GM11168 (cell line): ENCODE data around the gene COMMD9.

Experiments used
- in situ Hi-C: fragments of 300-500 bp; cut with MboI; formaldehyde crosslinking; loops from one replicate; pipeline ENCODE4 v1.12.0; 2022; ENCODE audit warnings: low sequenced_read_pairs; ENCODE audit not compliant: unreplicated experiment

COMMD9 gene

DNA sequence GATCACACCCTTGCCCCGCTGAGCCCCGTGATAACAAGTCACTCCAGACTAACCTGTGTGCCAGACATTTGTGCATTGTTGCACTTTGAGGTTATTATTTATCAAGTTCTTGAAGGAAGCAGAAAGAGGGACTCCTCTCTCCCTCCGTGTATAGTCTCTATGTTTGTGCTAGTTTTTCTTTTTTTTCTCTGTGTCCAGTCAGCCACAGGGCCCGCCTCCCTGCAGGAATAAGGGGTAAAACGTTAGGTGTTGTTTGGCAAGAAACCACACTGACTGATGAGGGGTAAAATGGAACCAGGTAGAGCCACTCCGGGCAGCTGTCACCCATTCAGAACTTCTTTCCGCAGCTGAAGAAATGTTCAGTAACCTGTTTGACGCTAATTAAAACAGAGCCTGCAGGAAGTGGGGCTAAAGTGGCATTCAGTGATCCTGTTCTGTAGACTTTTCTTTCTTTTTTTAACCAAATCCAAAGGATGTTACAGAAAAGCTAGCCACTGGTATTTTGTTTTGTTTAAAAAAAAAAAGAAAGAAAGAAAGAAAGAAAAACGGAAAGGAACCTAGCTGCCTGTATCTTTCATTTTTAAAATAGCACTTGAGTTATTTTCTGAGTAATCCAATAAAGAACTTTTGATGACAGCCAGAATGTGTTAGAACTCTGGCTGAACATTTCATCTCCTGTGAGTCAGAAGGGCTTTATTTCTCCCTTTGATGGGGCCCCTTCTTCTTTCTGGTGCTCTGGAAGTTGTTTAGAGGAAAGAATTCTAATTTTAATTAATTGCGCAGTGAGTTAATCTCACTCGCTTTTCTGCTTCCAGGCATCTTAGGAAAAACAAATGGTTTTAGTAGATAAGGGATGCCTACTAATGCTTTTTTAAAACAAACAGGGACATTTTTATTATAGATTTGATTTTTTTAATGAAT, 58.2 kb downstream of the COMMD9 start:
- in situ Hi-C loops: no loop called here

GRCh38 chr11:36229091-36229705, 60.0 kb downstream of the COMMD9 start:
- in situ Hi-C loops: no loop called here

- in situ Hi-C loops: no loop called here
Observed at GRCh38 chr11:36228689-36229088, 60.5 kb downstream of the COMMD9 start.

DNA sequence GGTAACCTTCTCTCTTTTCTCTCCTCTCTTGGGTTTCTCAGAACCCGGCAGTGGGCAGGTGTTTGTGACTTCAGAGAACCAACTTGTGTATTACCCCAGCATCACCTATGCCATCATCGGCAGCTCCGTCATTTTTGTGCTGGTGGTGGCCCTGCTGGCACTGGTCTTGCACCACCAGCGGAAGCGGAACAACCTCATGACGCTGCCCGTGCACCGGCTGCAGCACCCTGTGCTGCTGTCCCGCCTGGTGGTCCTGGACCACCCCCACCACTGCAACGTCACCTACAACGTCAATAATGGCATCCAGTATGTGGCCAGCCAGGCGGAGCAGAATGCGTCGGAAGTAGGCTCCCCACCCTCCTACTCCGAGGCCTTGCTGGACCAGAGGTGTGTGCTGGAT, 62.2 kb downstream of the COMMD9 start:
- in situ Hi-C loops: no loop called here

GRCh38 chr11:36224209-36224882, 64.9 kb downstream of the COMMD9 start:
- in situ Hi-C loops: no loop called here

DNA sequence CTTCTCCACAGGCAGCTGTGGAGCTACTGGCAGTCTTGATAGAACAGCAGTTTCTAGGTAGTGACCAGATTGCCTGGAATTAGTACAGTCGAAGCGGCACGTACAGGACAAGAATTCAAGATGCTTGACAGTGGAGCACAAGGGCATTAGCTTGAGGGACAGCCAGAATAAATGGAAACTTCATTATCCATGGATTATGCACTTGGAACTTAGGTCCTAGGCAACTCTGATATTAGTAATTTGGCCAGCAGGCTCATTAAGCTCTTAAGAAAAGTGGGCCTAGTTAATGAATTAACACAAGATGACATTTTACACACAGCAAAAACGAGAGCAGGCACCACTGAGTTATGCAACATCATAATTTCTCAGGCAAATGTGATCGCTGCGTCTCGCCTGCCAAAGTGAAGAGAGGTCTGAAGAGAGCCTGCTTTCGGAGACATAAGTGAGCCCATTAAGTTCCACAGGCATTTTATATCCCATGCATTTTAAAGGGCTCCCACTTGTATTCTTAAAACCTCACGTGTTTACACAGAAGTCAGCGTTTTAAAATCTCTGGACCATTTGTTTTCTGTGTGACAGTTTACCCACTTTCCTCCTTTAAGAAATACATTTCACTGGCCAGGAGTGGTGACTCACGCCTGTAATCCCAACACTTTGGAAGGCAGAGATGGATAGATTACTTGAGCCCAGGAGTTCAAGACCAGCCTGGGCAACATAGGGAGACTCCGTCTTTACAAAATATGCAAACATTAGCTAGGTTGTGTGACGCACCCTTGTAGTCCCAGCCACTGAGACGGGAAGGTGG, 66.2 kb downstream of the COMMD9 start:
- in situ Hi-C loops: no loop called here
